Measurements from ENCODE around the gene NUDT16.
A peak's percentile ranks its signal among the peaks of the same experiment; 100 is the strongest.
"Not testable (repeated sequence)": the region's sequence is repeated elsewhere in the genome, so short reads cannot be mapped to it uniquely, and the experiment has no call there.

NUDT16 gene

DNA sequence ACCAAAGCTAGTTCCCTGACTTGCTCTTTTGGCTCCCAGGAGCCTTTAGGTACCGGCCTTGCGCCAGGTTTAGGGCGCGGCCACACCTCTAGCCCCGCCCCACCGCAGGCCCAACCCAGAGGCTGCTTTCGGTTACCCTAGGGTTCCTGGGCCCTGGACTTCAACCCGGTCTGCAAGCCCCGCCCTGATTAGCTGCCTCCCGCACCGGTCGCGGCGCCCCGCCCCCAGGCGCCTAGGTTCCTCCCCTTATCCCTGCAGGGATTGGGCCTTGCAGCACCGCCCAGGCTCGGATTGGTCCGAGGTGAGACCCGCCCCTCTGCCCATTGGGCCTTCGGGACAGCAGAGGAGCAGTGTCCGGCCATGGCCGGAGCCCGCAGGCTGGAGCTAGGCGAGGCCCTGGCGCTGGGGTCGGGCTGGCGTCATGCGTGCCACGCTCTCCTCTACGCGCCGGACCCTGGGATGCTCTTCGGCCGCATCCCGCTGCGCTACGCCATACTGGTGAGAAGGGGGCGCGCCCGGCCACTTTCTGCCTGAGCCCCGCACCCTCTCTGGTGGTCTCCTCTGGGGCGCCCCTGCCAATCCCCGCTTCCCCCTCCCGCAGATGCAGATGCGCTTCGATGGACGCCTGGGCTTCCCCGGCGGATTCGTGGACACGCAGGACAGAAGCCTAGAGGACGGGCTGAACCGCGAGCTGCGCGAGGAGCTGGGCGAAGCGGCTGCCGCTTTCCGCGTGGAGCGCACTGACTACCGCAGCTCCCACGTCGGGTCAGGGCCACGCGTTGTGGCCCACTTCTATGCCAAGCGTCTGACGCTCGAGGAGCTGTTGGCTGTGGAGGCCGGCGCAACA, at the start of gene NUDT16:
Gene NUDT16 (plus strand): TSS at position 330 of the 847 bp plus-strand sequence. CDS start 31 bp downstream, at position 361.
- peak; percentile 94 for DNase-seq (ENCODE audit: low spot score)

DNA sequence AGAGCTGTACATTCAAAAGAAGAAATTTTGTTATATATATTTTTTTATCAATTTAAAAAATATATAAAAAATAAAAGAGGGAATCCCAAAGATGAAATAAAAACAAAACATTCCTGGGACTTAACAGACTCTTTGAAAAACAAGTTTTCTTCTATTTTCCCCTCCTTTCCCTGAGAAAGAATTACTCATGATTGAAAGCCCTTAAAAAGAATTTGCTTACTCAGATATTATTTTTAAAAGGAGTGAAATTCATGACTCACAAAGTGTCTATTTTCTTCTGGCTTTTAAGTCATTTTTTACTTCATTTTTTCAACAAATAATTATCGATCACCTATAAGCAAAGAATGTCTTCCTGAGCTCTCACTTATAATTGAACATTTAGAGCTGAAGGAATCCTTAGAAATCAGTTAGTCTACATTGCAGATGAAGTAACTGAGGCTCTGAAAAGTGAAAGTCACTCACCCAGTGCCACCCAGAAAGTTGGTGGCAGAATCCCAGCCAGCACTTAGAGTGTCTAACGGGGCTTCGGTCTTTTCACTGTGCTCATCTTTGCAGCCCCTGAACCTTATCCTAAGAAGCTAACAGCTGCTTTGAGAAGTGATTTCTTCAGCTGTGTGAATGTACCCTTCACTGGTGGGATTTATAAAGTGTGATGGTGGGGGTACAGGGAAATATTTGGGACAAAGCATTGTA, 42.5 kb upstream of the NUDT16 start:
- DNase-seq (ENCODE audit: low spot score): no peak

DNA sequence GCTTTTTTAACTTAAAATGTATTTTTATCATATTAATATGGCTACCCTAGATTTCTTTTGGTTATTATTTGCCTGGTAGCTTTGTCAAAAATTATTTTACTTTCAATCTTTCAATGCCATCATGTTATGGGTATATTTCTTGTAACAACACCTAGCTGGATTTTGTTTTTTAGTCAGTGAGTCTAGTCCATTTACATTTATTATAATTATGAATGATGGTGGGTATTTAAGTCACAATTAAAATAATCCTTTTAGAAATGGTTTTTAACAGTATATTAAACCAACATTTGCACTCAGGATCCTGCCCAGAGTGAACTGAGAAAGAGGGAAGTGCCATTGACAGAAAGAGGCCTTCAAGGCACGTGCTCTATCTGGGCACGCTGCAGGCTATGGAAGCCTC, 39.8 kb upstream of the NUDT16 start:
- DNase-seq (ENCODE audit: low spot score): no peak

DNA sequence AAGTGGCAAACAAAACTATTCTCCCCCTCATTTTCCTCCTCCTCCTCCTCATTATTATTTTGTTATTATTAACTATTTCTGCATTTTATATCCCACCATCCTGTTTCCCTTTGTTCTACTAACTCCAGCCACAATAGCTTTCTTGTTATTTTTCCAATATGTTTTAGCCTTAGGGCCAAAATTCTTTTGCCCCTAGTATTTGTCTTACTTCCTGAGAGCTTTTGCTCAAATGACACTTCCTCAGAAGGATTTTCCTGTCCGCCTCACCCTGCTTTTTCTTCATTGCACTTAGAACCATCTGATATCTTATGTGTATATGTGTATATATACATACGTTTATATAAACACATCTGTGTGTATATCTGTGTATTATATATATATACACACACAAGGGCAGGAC, 32.7 kb upstream of the NUDT16 start:
- no peak for DNase-seq (ENCODE audit: low spot score)

DNA sequence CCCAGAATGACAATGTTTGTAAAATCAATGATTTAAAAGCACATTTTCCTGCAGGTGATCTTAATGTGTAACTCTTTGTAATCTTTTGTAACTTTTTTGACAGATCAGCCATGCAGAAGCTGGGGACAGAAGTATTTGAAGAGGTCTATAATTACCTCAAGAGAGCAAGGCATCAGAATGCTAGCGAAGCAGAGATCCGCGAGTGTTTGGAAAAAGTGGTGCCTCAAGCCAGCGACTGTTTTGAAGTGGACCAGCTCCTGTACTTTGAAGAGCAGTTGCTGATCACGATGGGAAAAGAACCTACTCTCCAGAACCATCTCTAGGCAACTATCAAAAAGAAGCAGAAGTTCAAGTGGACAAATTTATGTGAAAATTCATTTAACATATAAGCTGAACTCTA, 32.1 kb upstream of the NUDT16 start:
- no peak for DNase-seq (ENCODE audit: low spot score)

DNA sequence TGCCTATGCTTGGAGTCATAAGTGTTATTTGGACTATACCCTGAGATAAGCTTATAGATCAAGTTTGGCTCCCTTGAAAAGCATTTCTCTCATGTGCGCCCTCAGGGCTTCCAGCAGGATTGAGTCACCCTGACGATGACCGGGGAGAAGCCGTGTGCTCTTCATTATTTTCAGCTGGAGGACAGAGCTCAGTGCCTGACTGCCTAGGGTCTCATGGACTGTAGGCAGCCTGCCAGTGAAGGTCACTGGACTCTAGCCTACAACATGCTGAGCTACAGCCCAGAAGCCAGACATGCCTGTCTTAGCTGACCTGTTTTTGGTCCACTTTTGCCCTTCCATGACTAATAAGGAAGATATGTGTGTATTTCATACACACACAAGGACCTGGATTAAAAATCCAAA, 31.6 kb upstream of the NUDT16 start:
- no peak for DNase-seq (ENCODE audit: low spot score)

DNA sequence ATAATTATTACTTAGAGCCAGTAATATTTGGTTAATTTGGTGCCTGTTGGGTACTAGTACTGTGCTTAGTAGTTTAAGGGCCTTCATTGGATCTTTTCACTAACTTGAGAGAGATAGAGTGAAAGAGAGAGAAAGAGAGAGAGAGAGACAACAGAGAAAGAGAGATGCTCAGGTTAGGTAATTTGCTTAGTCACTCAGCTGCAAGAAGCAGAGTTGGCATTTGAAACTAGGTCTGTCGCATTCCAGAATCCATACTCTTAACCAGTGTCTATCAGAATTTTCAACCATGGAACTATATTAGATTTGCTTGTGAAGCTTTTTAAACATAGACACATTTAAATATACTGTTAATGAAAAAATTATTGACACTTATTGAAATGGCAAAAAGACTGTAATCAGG, 31.1 kb upstream of the NUDT16 start:
- no peak for DNase-seq (ENCODE audit: low spot score)

DNA sequence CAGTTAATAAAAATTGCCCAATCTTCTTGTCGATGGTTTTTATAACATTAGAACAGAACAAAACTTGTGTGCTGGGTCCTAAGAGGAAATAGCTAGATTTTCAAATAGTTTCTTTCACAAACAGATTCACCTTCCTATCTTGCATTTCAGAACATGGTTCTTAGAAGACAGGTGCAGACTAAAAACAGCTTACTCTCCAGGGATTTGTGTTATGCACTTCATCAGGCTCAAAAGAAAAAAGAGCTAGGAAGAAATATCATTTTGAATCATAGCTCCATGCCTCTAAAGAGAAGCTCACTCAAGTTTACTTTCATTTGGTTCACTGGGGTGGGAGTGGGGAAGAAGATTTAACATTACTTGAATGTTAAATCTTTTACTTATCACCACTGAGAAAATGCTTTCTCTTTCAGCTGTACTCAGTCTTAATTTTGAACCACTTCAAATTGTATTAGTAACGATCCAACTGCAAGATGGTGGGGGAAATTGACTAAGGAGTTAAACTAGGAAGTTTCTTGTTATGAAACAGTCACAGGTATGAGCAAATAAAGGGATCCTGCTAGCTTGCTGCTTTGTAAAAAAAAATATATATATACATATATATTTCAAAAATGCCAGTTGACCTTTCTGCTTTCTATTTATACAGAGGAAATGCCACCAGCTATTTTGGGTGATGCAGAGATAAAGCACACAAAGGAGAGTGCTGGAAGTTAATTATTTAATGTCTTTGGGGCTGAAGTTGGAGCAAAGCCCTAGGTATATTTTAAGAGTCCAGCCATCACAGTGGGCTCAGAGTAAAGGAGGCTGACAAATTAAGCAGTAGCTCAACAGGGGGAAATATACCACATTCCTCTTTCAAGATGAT, 28.3 kb upstream of the NUDT16 start:
- DNase-seq (ENCODE audit: low spot score): no peak

DNA sequence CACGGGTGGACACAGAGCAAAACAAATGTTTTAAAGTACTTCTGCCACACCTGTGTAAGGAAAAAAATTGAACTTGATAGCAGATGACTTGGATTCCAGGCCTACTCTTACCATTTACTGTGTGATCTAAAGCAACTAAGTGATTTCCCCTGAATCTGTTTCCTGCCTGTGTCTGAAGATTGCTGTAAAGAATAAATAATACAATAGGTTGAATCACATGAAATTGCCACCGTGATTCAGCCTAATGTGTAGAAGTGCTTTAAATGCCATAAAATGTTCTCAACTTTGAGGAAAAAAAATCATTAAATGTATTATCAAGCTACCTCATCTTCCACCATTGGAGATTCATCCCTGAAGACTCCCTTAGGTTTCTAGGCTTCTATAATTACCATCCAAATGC, 27.6 kb upstream of the NUDT16 start:
- peak; percentile 60 for DNase-seq (ENCODE audit: low spot score)

DNA sequence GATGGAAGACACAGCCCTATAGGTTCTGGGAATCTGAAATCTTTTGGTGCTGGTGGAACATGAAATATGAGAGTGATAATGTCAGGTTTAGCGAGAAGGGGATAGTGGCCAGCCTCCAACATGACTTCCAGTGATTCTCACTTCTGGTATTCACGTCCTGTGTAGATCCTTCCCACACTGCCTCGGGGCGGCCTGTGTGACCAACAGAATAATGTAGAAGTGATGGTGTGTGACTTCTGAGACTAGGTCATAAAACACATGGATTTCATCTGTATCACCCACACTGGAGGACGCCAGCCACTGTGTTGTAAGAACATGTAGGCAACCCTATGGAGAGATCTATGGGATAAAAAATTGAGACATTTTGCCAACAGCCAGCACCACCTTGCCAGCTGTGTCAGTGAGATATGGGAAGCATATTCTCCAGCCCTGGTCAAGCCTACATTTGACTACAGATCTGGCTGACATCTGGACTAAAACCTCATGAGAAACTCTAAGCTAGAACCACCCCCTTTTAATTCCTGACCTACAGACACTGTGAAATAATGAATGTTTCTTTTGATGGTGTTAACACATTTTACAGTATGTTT, 25.5 kb upstream of the NUDT16 start:
- no peak for DNase-seq (ENCODE audit: low spot score)

DNA sequence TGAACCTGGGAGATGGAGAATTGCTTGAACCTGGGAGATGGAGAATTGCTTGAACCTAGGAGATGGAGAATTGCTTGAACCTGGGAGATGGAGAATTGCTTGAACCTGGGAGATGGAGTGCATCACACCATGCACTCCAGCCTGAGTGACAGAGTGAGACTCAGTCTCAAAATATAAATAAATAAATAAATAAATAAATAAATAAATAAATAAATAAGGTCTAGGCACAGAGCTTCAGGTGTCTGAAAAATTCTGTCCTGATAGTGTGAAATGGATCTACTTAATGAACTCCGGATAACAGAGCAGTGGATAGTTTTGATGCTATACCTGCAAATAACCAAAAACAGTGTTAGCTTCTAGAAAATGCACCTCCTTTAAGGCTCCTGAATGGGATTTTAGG, 24.3 kb upstream of the NUDT16 start:
- no peak for DNase-seq (ENCODE audit: low spot score)

DNA sequence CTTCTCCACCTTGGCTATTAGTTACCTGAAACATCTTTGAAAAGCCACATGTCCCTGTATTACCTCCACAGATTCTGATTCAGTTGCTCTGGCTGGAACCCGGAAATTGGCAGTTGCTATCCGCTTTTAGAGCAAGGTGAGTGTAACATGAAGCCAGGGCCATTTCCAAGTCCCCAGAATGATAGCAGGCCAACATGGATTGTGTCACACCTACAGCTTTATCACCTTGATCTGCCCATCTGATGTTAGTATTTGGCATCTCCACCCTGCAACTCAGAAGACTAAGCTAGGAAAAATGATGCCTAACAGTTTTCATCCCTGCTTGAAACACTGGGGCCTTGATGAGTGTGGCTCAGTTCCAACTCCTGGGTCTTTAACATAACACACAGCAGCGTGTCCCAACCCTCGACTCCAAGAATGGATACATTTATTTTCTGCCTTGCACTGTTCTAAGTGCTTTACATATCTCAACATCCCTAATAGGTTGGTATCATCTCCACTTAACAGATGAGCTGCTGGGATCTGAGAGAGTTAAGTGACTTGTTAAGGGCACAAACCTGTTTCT, 21.3 kb upstream of the NUDT16 start:
- DNase-seq (ENCODE audit: low spot score): no peak

DNA sequence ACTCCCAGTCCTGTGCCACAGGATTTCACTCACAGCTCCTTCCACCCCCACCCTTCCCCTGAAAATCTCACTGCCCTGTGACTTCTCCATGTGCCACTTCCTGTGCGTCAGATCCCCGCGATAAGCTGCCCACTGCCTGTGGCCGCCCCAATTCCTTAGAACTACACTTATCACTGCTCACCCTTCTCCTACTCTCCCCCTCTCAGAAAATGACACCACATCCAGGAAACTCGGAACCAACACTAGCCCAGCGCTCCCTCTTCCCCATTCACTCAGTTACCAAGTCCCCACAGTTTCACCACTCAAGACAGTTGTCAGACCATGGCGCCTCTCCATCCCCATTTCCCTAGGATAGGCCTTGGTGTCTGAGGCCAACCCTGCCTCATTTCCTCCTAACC, 20.5 kb upstream of the NUDT16 start:
- DNase-seq (ENCODE audit: low spot score): not testable (repeated sequence)

DNA sequence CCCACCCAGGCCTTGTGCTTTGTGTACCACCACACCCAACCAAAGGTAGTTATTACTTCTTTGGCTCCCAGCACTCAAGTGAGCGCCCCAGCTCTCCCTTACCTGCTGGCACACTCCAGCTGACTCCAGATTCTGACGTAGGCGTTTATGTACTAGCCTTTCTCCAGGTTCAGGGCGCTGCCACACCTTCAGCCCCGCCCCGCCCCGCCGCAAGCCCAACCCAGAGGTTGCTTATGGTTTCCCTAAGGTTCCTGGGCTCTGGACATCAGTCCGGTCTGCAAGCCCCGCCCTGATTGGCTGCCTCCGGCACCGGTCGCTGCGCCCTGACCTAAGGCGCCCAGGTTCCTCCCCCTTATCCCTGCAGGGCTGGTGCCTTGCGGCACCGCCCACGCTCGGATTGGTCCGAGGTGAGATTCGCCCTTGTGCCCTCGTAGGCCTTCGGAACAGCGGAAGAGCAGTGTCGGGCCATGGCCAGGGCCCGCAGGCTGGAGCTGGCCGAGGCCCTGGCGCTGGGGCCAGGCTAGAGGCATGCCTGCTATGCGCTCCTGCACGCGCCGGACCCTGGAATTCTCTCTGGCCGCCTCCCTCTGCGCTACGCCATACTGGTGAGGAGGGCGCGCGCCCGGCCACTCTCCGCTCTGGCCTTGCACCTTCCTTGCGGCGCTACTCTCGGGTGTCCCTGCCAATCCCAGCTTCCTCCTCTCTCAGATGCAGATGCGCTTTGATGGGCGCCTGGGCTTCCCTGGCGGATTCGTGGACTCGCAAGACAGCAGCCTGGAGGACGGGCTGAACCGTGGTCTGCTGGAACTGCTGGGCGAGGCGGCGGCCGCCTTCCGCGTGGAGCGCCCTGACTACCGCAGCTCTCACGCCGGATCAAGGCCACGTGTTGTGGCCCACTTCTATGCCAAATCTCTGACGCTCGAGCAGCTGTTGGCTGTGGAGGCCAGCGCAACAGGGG, 19.8 kb upstream of the NUDT16 start:
- DNase-seq (ENCODE audit: low spot score): peak; percentile 6

DNA sequence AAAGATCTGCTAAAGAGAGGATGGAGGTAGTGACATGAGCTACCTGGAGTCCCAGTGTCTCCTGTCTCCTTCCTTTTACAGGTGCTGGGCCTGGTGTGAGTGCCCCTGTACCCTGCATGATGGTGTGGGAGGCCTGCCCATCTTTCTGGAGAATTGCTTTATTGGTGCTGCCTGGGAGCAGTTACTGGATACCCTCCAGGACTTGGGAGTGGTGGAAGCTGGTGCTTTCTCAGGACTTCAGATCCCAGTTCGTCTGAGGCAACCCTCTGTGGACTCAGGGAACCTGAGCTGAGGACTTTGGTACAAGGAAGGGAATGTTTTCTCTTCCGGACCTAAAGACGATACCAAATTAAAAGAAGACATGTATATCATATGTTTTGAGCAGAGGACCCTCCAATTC, 18.3 kb upstream of the NUDT16 start:
- no peak for DNase-seq (ENCODE audit: low spot score)

DNA sequence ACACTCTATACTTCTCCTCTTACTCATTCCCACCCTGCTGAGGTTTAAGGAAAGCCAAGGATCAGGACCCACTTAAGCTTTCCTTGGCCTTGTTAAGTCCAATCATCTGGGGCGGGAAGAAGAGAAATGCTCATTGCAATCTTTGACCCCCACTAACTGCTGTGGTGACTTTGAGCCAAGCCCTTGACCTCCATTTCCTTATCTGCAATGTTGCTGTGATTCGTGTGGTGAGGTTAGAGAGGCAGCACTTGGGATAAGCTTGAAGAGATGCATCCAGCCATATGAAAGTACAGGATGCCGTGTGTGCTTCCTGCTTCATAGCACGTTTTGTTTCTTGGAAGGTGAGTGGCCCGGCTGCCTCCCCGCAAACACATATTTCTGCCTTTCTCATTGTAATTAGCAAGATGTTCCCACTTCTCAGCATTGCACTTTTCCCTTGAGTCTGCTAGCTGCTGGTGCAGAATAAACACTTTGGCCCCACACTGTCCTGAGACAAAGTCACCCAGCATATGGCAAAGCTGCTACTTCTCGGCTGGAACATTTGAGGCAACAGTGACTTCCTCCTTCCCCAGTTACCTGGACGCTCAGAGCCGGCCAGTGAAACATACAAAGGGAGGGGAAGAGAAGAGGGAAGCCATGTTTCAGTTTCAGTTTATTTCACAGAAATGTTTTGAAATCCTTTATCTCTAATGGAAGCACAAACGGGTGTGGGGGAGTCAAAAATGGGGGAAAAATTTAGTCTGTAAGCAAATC, 10.5 kb upstream of the NUDT16 start:
- no peak for DNase-seq (ENCODE audit: low spot score)

DNA sequence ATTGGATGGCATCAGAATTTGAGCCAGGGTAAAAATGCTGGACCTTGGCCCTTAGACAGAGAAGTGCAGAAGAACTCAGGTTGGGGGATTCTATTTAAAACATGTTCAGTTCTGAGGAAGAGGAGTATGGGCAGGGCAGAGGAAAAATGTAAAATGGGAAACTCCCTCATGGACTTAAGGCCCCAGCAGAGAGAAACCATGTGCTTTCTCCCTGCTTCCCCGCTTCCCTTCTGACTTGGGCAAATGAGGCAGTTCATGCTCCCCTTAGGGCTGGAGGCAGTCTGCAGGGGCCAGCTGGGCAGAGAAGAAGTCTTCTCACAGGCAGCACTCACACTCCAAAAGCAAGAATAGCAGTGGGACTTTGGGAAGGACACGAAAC, 9.9 kb upstream of the NUDT16 start:
- no peak for DNase-seq (ENCODE audit: low spot score)

DNA sequence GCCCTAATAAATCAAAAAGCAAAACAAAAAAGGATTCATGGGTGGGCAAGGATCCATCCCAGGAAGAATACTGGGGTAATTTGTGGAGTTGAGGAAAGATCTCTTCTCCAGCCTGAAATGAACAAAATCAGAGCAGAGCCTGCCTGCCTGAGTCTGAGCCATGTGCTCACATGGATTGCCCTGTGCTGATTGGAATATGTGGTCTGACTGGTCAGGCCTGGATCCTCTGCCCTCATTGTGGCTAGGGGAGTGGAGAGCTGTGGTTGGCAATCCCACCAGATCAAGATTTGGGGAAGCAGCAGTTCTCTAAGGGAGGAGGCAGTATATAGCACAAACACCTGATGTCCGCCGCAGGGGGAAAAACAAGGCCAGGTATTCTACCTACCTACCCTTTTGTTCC, 6.8 kb upstream of the NUDT16 start:
- no peak for DNase-seq (ENCODE audit: low spot score)

DNA sequence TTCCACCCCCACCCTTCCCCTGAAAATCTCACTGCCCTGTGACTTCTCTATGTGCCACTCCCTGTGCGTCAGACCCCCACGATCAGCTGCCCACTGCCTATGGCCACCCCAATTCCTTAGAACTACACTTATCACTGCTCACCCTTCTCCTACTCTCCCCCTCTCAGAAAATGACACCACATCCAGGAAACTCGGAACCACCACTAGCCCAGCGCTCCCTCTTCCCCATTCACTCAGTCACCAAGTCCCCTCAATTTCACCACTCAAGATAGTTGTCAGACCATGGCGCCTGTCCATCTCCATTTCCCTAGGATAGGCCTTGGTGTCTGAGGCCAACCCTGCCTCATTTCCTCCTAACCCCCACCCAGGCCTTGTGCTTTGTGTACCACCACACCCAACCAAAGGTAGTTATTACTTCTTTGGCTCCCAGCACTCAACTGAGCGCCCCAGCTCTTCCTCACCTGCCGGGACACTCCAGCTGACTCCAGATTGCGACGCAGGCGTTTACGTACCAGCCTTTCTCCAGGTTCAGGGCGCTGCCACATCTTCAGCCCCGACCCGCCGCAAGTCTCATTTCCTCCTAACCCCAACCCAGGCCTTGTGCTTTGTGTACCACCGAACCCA, 641 bp upstream of the NUDT16 start:
- DNase-seq (ENCODE audit: low spot score): not testable (repeated sequence)
